Esophagus squamous epithelium (tissue), 5 donors: ENCODE measurements around the gene PMM2. TPM values are rescaled to one million over a fixed set of nuclear protein-coding genes. Genes with fewer than 3 reads are reported as not detected.
"Not testable (repeated sequence)": the region's sequence is repeated elsewhere in the genome, so short reads cannot be mapped to it uniquely, and the experiment has no call there.

Experiments
- DNase-seq: peaks from one replicate; lab custom pipeline; 2025; lab: John Stamatoyannopoulos, UW
- H3K27ac ChIP-seq, 4 donors: fragments of 200-600 bp; sonication (generic); one replicate each; pipeline ENCODE4 v1.5.1; 2016 to 2019; ENCODE audit warnings: mild to moderate bottlenecking in 1 of 4
- H3K27me3 ChIP-seq, 4 donors: fragments of 200-600 bp; sonication (generic); 1 replicate in 3 of 4; 2 replicates in 1 of 4; pipeline versions ENCODE4 v1.5.1 to v1.6.0; 2017 to 2021; ENCODE audit warnings: antibody characterized with exemption in 1 of 4
- H3K36me3 ChIP-seq, 3 donors: fragments of 200-600 bp; sonication (generic); one replicate each; pipeline ENCODE4 v1.5.1; 2016 to 2019
- H3K4me1 ChIP-seq, 3 donors: fragments of 200-600 bp; sonication (generic); one replicate each; pipeline ENCODE4 v1.5.1; 2017 to 2019
- H3K4me3 ChIP-seq, 4 donors: fragments of 200-600 bp; sonication (generic); 1 replicate in 3 of 4; 2 replicates in 1 of 4; pipeline ENCODE4 v1.5.1; 2016 to 2019; ENCODE audit warnings: mild to moderate bottlenecking in 2 of 4, moderate library complexity in 1 of 4
- H3K9me3 ChIP-seq, 3 donors: fragments of 200-600 bp; sonication (generic); one replicate each; pipeline ENCODE4 v1.5.1; 2016 to 2019
- POLR2A ChIP-seq, 4 donors: fragments of 450-650 bp; IDR thresholded peaks; one replicate each; pipeline ENCODE4 v1.6.1; 2017; ENCODE audit warnings: antibody characterized with exemption in 4 of 4, mild to moderate bottlenecking in 4 of 4, moderate library complexity in 3 of 4
- WGBS, 2 donors: methylation state at CpG; one replicate each; pipeline ENCODE4 v1.1.5; 2018; 5-methylcytosine and 5-hydroxymethylcytosine counted together
- intact Hi-C: fragments of 100-400 bp; cut with DNase I; formaldehyde crosslinking; loops from one replicate; pipeline ENCODE4 v1.15.0; 2022
- total RNA-seq, 4 donors: library from RNA; depleted of rRNA; stranded (reverse); fragments of >200 nt; gene quantifications; one replicate each; pipeline ENCODE4 v1.1.0, GENCODE V29; 2016
- TF ChIP-seq, protein P1 (sequence below), 6 experiments: fragments of 450-650 bp in 4 of 6; fragments of 200-600 bp in 2 of 6; sonication (generic) in 2 of 6; IDR thresholded peaks; one replicate each; pipeline ENCODE4 v1.5.1; 2016 to 2019; ENCODE audit warnings: antibody characterized with exemption in 6 of 6, mild to moderate bottlenecking in 4 of 6, moderate library complexity in 4 of 6
- donor health status: DM: yes; HTN: yes; CAD: no.

Gene PMM2
- total RNA-seq, 4 donors from 2014 or later = 36.3 to 54.3 (median 41.4) TPM

DNA sequence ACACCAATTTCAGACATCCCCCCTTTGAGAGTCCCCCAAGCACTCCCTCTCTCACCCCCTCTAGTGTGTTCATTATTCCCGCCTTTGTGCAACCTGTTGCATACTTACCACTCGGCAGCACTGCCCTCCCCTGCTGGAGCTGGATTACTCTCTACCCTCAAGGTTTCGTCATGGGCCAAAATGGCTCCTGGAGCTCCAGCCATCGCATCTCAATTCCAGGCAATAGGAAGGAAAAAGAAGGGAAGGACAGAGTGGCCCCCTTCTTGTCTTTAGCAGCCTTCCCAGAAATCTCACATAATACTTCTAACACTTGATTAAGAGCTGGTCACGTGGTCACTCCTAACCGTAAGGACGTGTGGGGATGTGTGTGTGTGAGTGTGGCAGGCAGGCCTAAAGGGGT, 20.4 kb upstream of the PMM2 start:
- intact Hi-C loops = no loop called here
- Histone ChIP-seq H3K36me3 (peaks cover 0 to 87% (median 0%) of the 10 kb centered on the region in 3 donors), H3K4me3 (no peak overlapping the region), H3K27ac (no peak overlapping the region), H3K9me3 (no peaks in the 10 kb centered on the region), H3K4me1 (peaks cover 0 to 16% (median 7%) of the 10 kb centered on the region in 3 donors), H3K27me3 (no peaks in the 10 kb centered on the region)
- no peak for TF ChIP-seq POLR2A (IDR thresholded peaks at IDR 0.05)
- TF ChIP-seq, protein P1, sequence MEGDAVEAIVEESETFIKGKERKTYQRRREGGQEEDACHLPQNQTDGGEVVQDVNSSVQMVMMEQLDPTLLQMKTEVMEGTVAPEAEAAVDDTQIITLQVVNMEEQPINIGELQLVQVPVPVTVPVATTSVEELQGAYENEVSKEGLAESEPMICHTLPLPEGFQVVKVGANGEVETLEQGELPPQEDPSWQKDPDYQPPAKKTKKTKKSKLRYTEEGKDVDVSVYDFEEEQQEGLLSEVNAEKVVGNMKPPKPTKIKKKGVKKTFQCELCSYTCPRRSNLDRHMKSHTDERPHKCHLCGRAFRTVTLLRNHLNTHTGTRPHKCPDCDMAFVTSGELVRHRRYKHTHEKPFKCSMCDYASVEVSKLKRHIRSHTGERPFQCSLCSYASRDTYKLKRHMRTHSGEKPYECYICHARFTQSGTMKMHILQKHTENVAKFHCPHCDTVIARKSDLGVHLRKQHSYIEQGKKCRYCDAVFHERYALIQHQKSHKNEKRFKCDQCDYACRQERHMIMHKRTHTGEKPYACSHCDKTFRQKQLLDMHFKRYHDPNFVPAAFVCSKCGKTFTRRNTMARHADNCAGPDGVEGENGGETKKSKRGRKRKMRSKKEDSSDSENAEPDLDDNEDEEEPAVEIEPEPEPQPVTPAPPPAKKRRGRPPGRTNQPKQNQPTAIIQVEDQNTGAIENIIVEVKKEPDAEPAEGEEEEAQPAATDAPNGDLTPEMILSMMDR (IDR thresholded peaks at IDR 0.05) = no peak
- no peak for DNase-seq
- 100% methylated on average over 3 of the region's 7 CpGs for WGBS, 2 donors

DNA sequence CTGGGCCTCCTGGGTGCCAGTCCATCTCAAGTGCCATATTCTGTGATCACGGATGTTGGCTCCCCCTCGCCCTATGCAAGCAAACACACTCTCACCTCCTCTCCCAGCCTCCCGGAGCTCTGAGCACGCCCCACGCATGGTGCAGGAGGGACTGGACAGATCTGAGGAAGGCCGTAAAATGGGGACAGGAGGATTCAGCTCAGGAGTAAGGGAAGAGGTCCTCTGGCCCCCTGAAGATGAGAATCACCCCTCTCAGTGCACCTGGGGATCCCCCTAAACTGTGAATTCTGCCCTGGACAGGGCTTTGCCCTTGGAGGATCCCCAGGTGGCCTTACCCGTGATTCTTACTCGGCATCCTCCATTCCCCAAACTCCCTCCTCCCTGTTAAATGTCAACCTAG, 15.8 kb upstream of the PMM2 start:
- Histone ChIP-seq H3K4me1 (peaks cover 0 to 1% (median 0%) of the 10 kb centered on the region in 3 donors), H3K36me3 (peaks cover 0 to 49% (median 0%) of the 10 kb centered on the region in 3 donors), H3K9me3 (no peaks in the 10 kb centered on the region), H3K4me3 (no peak overlapping the region), H3K27ac (no peak overlapping the region), H3K27me3 (no peaks in the 10 kb centered on the region)
- no peak for TF ChIP-seq POLR2A (IDR thresholded peaks at IDR 0.05)
- intact Hi-C loops = no loop called here
- 77 to 88% methylated on average over 3 of the region's 8 CpGs for WGBS, 2 donors
- DNase-seq = no peak

DNA sequence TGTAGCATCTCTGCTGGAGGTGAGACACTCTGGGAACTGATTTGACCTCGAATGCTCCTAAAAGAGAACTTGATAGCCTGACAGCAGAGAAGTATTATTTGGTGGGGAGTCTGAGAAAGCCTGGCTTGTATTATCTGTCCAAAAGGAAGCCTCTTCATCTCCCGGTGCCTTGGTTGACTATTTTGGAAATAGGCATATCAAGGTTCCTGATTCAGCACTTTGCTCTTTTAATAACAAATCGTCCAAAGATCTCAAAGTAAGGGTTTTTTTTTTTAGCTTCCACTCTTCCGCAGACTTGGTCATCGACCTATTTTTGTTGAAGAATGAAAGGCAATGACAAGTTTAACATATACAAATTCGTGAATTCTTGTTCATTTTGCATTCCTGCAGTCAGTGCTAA, 15.0 kb upstream of the PMM2 start:
- whole genome bisulfite sequencing, 2 donors = 57 to 61% methylated on average over 6 of the region's 6 CpGs

DNA sequence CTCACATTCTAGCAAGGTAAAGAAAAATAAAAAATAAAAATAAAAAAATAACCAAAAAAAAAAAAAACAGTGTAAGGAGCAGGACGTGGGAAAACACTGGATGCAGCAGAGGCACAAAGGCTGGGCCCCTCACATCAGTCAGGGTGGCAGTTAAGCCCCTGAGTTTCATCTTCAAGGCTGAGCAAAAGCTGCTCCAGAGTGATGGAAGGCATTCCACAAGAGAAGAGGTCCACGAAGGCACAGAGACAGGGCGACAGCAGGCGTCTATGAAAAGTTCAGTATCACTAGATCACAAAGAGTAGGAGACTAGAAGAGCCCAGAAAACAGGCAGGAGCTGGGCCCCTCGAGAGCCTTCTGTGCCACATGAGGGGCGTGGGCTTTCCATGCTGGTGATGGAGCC, 12.2 kb upstream of the PMM2 start:
- H3K9me3 ChIP-seq = no peaks in the 10 kb centered on the region
- H3K36me3 ChIP-seq = peaks cover 0 to 14% (median 0%) of the 10 kb centered on the region in 3 donors
- intact Hi-C loops = no loop called here
- H3K4me1 ChIP-seq = no peaks in the 10 kb centered on the region
- H3K27ac ChIP-seq = no peak overlapping the region
- no peak for TF ChIP-seq POLR2A (IDR thresholded peaks at IDR 0.05)
- TF ChIP-seq, protein P1 (IDR thresholded peaks at IDR 0.05) = no peak
- 73 to 81% methylated on average over 6 of the region's 6 CpGs for WGBS, 2 donors
- DNase-seq = no peak
- no peak overlapping the region for H3K4me3 ChIP-seq
- no peaks in the 10 kb centered on the region for H3K27me3 ChIP-seq

More for the DNA sequence above, 15.0 kb upstream of the PMM2 start:
- TF ChIP-seq, protein P1 (IDR thresholded peaks at IDR 0.05) = no peak
- no peak for TF ChIP-seq POLR2A (IDR thresholded peaks at IDR 0.05)
- H3K9me3 ChIP-seq = no peaks in the 10 kb centered on the region
- intact Hi-C loops = no loop called here
- H3K36me3 ChIP-seq = peaks cover 0 to 40% (median 0%) of the 10 kb centered on the region in 3 donors
- no peak overlapping the region for H3K4me3 ChIP-seq
- no peaks in the 10 kb centered on the region for H3K27me3 ChIP-seq
- no peak for DNase-seq
- no peaks in the 10 kb centered on the region for H3K4me1 ChIP-seq
- no peak overlapping the region for H3K27ac ChIP-seq

DNA sequence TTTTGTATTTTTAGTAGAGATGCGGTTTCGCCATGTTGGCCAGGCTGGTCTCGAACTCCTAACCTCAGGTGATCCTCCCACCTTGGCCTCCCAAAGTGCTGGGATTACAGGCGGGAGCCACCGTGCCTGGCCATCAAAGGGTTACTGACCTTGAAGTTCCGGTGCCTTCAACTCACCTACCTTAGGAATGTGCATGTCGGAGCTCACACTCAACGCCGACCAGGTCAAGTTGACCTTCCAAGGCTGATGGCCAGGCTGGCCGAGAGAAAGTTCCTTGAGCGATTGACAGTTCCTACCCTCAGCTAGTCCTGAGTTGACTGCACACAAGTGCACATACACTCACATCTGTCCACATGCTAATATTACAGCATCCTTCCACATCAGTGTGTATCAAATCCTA, 11.3 kb upstream of the PMM2 start:
- WGBS, 2 donors = 69 to 85% methylated on average over 6 to 11 of the region's 11 CpGs

DNA sequence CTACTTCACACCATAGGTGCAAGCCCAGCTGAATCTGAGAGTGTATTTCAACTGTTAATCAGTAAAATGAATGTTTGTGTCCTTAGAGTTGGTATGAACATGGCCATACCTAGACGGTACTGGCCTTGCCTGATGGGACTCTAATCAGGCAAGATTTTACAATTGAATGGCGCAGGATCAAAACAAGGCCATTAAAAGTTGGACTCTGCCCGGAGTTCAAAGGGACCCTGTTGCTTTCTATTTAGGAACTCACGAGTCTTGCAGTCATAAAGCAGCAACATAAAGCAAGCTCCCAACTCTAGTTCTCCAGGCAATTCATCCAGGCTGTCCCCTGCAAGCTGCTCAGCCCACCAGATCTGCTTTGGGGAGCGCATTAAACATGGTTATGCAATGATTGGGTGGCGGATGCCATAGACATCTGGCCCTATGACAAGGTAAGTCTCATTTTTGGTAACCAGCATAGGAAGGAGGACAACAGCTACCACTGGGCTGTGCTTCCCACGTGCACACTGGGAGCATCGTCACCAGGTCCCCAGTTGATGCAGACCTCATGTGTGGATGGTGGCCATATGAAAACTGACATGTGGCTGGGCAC, 9.0 kb upstream of the PMM2 start:
- no peaks in the 10 kb centered on the region for H3K27me3 ChIP-seq
- no peak overlapping the region for H3K4me3 ChIP-seq
- WGBS, 2 donors = 85 to 88% methylated on average over 6 to 8 of the region's 8 CpGs
- TF ChIP-seq, protein P1 (IDR thresholded peaks at IDR 0.05) = no peak
- no peak for TF ChIP-seq POLR2A (IDR thresholded peaks at IDR 0.05)
- no peaks in the 10 kb centered on the region for H3K9me3 ChIP-seq
- intact Hi-C loops = no loop called here
- H3K27ac ChIP-seq = no peak overlapping the region
- no peaks in the 10 kb centered on the region for H3K4me1 ChIP-seq
- DNase-seq = no peak
- no peaks in the 10 kb centered on the region for H3K36me3 ChIP-seq

More for the DNA sequence above, 11.3 kb upstream of the PMM2 start:
- H3K4me3 ChIP-seq, DNase-seq, H3K4me1 ChIP-seq, H3K9me3 ChIP-seq, intact Hi-C loops, H3K27ac ChIP-seq, H3K27me3 ChIP-seq: not testable (repeated sequence)
- H3K36me3 ChIP-seq = peaks cover 0 to 11% (median 0%) of the 10 kb centered on the region in 3 donors
